ENCODE results near the gene FOXA1.
"Not testable (repeated sequence)": the region's sequence is repeated elsewhere in the genome, so short reads cannot be mapped to it uniquely, and the experiment has no call there.

The FOXA1 gene

GRCh38 chr14:37588956-37589714, 5.9 kb downstream of the FOXA1 start:
- DNase-seq = no peak

- DNase-seq = no peak
Observed at GRCh38 chr14:37588667-37588955, 6.4 kb downstream of the FOXA1 start.

GRCh38 chr14:37587881-37588666, 7.0 kb downstream of the FOXA1 start:
- no peak for DNase-seq

- no peak for DNase-seq
Observed at GRCh38 chr14:37587131-37587803, 7.8 kb downstream of the FOXA1 start.

- no peak for DNase-seq
Observed at GRCh38 chr14:37586797-37587130, 8.3 kb downstream of the FOXA1 start.

GRCh38 chr14:37585971-37586796, 8.9 kb downstream of the FOXA1 start:
- no peak for DNase-seq

GRCh38 chr14:37585101-37585511, 9.9 kb downstream of the FOXA1 start:
- DNase-seq = no peak

GRCh38 chr14:37584211-37585100, 10.6 kb downstream of the FOXA1 start:
- DNase-seq = no peak

GRCh38 chr14:37583358-37584210, 11.5 kb downstream of the FOXA1 start:
- DNase-seq = no peak

- no peak for DNase-seq
Observed at GRCh38 chr14:37580146-37580545, 14.9 kb downstream of the FOXA1 start.

GRCh38 chr14:37579274-37579673, 15.8 kb downstream of the FOXA1 start:
- DNase-seq = no peak

- no peak for DNase-seq
Observed at GRCh38 chr14:37573356-37573755, 21.7 kb downstream of the FOXA1 start.

- DNase-seq = no peak
Observed at GRCh38 chr14:37571391-37571790, 23.7 kb downstream of the FOXA1 start.

- no peak for DNase-seq
Observed at GRCh38 chr14:37569729-37570128, 25.3 kb downstream of the FOXA1 start.

GRCh38 chr14:37566811-37567371, 28.2 kb downstream of the FOXA1 start:
- DNase-seq = no peak

- no peak for DNase-seq
Observed at GRCh38 chr14:37565550-37565949, 29.5 kb downstream of the FOXA1 start.

- no peak for DNase-seq
Observed at GRCh38 chr14:37563189-37563588, 31.9 kb downstream of the FOXA1 start.

GRCh38 chr14:37559386-37559785, 35.7 kb downstream of the FOXA1 start:
- no peak for DNase-seq

GRCh38 chr14:37558740-37559139, 36.3 kb downstream of the FOXA1 start:
- no peak for DNase-seq

GRCh38 chr14:37555596-37555995, 39.5 kb downstream of the FOXA1 start:
- not testable (repeated sequence) for DNase-seq

Measured in activated CD4-positive, CD25-positive, alpha-beta regulatory T cell treated with anti-CD3 and anti-CD28 coated beads, Interleukin-2, amount 50 U/mL, for 72 hours (primary cell).